HL-60/S4 treated with retinoic acid at 250 ng/mL for 4 days and 3 days (cell line): ENCODE measurements around the gene TBC1D28.
"Not testable (repeated sequence)": the region's sequence is repeated elsewhere in the genome, so short reads cannot be mapped to it uniquely, and the experiment has no call there.

Source experiments
- in situ Hi-C: fragments of 300-500 bp; cut with MboI; formaldehyde crosslinking; loops from 2 replicates; pipeline ENCODE4 v1.7.0; 2022; ENCODE audit warnings: low sequenced_read_pairs

The TBC1D28 gene

GRCh38 chr17:18644291-18644690, at the start of gene TBC1D28:
Gene TBC1D28 (minus strand): TSS chr17:18644391. CDS start chr17:18641352, 3,039 bp downstream.
- in situ Hi-C loops, result not testable (repeated sequence)

- in situ Hi-C loops, result not testable (repeated sequence)
These were observed 38.5 kb upstream of the TBC1D28 start for GRCh38 chr17:18682668-18683067.

- in situ Hi-C loops, result not testable (repeated sequence)
These were observed 37.8 kb upstream of the TBC1D28 start, which contains the start of gene FOXO3B for GRCh38 chr17:18681767-18682571. Gene FOXO3B (minus strand): TSS chr17:18682314. CDS start chr17:18681651, 663 bp downstream.

GRCh38 chr17:18677381-18677780, 33.2 kb upstream of the TBC1D28 start:
- in situ Hi-C loops, result not testable (repeated sequence)

GRCh38 chr17:18676928-18677327, 32.7 kb upstream of the TBC1D28 start:
- in situ Hi-C loops, result not testable (repeated sequence)

- in situ Hi-C loops, result not testable (repeated sequence)
These were observed 28.4 kb upstream of the TBC1D28 start for GRCh38 chr17:18672395-18673227.

- in situ Hi-C loops, result not testable (repeated sequence)
These were observed 24.4 kb upstream of the TBC1D28 start for GRCh38 chr17:18668625-18669024.

GRCh38 chr17:18667535-18667934, 23.3 kb upstream of the TBC1D28 start:
- in situ Hi-C loops, result not testable (repeated sequence)

- in situ Hi-C loops, result not testable (repeated sequence)
These were observed 22.1 kb upstream of the TBC1D28 start for GRCh38 chr17:18666326-18666725.

GRCh38 chr17:18661924-18662624, 17.9 kb upstream of the TBC1D28 start:
- in situ Hi-C loops, result not testable (repeated sequence)

GRCh38 chr17:18650094-18650493, 5.9 kb upstream of the TBC1D28 start:
- in situ Hi-C loops, result not testable (repeated sequence)

GRCh38 chr17:18643124-18643523, 1.1 kb downstream of the TBC1D28 start:
- in situ Hi-C loops, result not testable (repeated sequence)

- in situ Hi-C loops, result not testable (repeated sequence)
These were observed 5.8 kb downstream of the TBC1D28 start for GRCh38 chr17:18638357-18638756.

- in situ Hi-C loops, result not testable (repeated sequence)
These were observed 8.0 kb downstream of the TBC1D28 start for GRCh38 chr17:18636237-18636636.

- in situ Hi-C loops, result not testable (repeated sequence)
These were observed 8.4 kb downstream of the TBC1D28 start for GRCh38 chr17:18635773-18636172.

GRCh38 chr17:18634550-18635263, 9.5 kb downstream of the TBC1D28 start:
- in situ Hi-C loops, result not testable (repeated sequence)

GRCh38 chr17:18626152-18626870, 17.9 kb downstream of the TBC1D28 start:
- in situ Hi-C loops, result no loop called here

GRCh38 chr17:18625509-18626104, 18.6 kb downstream of the TBC1D28 start:
- in situ Hi-C loops, result not testable (repeated sequence)

GRCh38 chr17:18624862-18625501, 19.2 kb downstream of the TBC1D28 start:
- in situ Hi-C loops, result not testable (repeated sequence)
